ENCODE data around the gene IL17RD. TPM values are rescaled to one million over a fixed set of nuclear protein-coding genes. Genes with fewer than 3 reads are reported as not detected.

The IL17RD gene
- total RNA-seq, 4 donors from 2014 or later: 0.98 to 5.8 (median 3.4) TPM

DNA sequence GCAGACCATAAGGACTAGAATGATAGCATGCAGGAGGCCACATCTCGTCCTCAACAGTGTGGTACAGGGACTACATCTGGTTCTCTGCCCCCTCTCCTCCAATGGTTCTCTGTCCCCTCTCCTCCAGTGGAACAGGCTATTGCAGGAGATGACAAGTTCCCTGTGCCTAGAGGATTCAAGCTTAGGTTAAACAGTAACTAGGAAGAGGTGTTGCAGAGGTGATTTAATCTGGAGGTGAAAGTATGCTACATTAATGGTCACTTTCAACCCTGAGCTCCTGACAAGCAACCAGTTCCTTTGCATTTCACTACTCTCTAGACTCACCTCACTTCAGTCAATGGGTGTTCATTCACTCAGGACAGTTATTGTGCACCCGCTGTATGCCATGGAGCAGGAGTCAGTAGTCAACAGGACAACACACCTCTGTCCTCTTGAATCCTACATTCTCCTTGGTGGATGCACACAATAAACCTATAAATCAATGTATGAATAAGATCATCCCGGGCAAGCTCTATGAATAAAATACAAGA, 88.7 kb downstream of the IL17RD start:
- TF ChIP-seq, protein P1, sequence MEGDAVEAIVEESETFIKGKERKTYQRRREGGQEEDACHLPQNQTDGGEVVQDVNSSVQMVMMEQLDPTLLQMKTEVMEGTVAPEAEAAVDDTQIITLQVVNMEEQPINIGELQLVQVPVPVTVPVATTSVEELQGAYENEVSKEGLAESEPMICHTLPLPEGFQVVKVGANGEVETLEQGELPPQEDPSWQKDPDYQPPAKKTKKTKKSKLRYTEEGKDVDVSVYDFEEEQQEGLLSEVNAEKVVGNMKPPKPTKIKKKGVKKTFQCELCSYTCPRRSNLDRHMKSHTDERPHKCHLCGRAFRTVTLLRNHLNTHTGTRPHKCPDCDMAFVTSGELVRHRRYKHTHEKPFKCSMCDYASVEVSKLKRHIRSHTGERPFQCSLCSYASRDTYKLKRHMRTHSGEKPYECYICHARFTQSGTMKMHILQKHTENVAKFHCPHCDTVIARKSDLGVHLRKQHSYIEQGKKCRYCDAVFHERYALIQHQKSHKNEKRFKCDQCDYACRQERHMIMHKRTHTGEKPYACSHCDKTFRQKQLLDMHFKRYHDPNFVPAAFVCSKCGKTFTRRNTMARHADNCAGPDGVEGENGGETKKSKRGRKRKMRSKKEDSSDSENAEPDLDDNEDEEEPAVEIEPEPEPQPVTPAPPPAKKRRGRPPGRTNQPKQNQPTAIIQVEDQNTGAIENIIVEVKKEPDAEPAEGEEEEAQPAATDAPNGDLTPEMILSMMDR (IDR thresholded peaks at IDR 0.05; ENCODE audit: low read depth): no peak

- TF ChIP-seq, protein P1 (IDR thresholded peaks at IDR 0.05; ENCODE audit: low read depth): no peak
These were observed 91.0 kb downstream of the IL17RD start for GRCh38 chr3:57074135-57074534.

DNA sequence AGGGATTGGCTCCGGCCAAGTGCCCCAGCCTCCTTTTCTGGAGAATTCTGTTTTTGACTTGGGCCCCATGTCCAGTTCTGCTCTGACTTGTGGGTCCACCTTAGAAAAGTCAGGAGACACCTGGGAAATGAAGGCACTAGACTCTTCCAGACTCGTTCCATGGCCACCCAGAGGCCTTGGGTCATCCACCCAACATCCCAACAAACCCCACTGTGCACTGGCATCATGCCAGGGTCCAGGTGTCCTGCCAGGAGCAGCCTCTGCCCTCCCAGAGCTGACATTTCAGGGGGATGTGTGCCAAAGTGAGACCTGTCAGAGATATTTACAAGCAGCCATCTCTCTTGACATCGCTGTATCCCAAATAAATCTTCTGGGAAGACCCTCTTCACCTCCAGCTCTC, 91.5 kb downstream of the IL17RD start:
- TF ChIP-seq, protein P1 (IDR thresholded peaks at IDR 0.05; ENCODE audit: low read depth): no peak

GRCh38 chr3:57069503-57069902, 95.7 kb downstream of the IL17RD start:
- TF ChIP-seq, protein P1 (IDR thresholded peaks at IDR 0.05; ENCODE audit: low read depth): no peak

DNA sequence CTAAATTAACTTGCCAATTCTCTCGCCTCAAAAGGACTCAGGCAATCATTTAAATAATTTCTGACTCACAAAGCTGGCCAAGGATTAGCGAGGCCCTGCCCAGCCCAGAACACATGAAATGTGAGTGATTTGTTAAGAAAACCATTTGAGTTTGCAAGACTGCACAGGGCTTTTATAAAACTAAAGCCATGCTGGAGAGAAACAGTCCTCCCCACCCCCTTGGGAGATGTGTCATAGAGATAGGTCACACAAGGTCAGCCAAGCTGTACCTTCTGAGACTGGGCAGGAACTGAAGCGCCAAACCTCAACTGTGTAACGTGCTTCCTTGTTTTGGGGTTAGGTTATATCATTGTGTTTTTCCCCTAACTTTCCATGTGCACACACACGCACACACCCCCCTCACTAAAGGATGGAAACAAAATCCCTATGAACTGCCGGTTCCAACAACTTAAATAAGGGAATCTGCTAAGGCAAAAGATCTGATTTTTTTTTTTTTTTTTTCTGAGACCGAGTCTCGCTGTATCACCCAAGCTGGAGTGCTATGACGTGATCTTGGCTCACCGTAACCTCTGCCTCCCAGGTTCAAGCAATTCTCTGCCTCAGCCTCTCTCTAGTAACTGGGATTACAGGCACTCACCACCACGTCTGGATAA, 96.6 kb downstream of the IL17RD start:
- TF ChIP-seq, protein P1 (IDR thresholded peaks at IDR 0.05; ENCODE audit: low read depth): no peak

DNA sequence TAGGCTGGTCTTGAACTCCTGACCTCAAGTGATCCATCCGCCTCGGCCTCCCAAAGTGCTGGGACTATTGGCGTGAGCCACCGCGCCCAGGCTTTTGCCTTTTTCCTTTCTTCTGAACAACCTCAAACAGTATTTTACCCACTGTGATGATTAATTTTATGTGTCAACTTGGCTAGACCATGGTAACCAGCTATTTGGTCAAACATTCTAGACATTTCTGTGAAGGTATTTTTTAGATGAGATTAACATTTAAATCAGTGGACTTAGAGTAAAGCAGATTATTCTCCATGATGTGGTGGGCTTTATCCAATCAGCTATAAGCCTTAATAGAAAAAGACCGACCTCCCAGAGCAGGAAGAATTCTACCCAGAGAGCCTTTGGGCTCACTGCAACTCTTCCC, 98.7 kb downstream of the IL17RD start:
- TF ChIP-seq, protein P1 (IDR thresholded peaks at IDR 0.05; ENCODE audit: low read depth): no peak

- TF ChIP-seq, protein P1 (IDR thresholded peaks at IDR 0.05; ENCODE audit: low read depth): no peak
These were observed 99.6 kb downstream of the IL17RD start for GRCh38 chr3:57065588-57065987.

Data from subcutaneous adipose tissue (tissue), 4 donors.